H1 (cell line): ENCODE data around the gene CEMP1.
A peak's percentile ranks its signal among the peaks of the same experiment; 100 is the strongest.

Experiments
- HDAC2 ChIP-seq, 2 experiments: fragments of 300-600 bp in 1 of 2; sonication (generic) in 1 of 2; IDR thresholded peaks; 2 replicates each; pipeline ENCODE4 v1.6.1; 2011 to 2012; ENCODE audit warnings: low read depth in 2 of 2, low read length in 2 of 2, mild to moderate bottlenecking in 2 of 2, moderate library complexity in 2 of 2, borderline replicate concordance in 1 of 2, inconsistent platforms in 1 of 2
- POLR2A ChIP-seq, 2 experiments: IDR thresholded peaks; 1 replicate in 1 of 2; 2 replicates in 1 of 2; pipeline ENCODE4 v1.6.1; 2011; ENCODE audit warnings: low read depth in 2 of 2, low read length in 2 of 2, mild to moderate bottlenecking in 2 of 2; ENCODE audit errors: control extremely low read depth in 1 of 2
- RAD21 ChIP-seq, 2 experiments: IDR thresholded peaks in 1 of 2; conservative IDR thresholded peaks in 1 of 2; 2 replicates each; pipeline ENCODE4 v1.6.1; 2011; ENCODE audit warnings: low read depth in 2 of 2, low read length in 2 of 2, improper control_type of control experiment in 1 of 2, inconsistent platforms in 1 of 2, mild to moderate bottlenecking in 1 of 2, moderate library complexity in 1 of 2
- SRF ChIP-seq: IDR thresholded peaks from 2 replicates; pipeline ENCODE4 v1.6.1; 2011; ENCODE audit warnings: mild to moderate bottlenecking, low read depth, low read length, moderate library complexity
- TBP ChIP-seq: IDR thresholded peaks from 2 replicates; pipeline ENCODE4 v1.6.1; 2011; ENCODE audit warnings: low read depth, low read length, improper control_type of control experiment
- TF ChIP-seq, protein P1 (sequence below), 3 experiments: IDR thresholded peaks; 1 replicate in 2 of 3; 2 replicates in 1 of 3; pipeline versions ENCODE4 v1.5.1 to v1.6.1; 2011; ENCODE audit warnings: low read length in 3 of 3, mild to moderate bottlenecking in 3 of 3, inconsistent platforms in 2 of 3, low read depth in 1 of 3, moderate library complexity in 1 of 3; ENCODE audit not compliant: insufficient read depth in 1 of 3; ENCODE audit errors: control extremely low read depth in 1 of 3

DNA sequence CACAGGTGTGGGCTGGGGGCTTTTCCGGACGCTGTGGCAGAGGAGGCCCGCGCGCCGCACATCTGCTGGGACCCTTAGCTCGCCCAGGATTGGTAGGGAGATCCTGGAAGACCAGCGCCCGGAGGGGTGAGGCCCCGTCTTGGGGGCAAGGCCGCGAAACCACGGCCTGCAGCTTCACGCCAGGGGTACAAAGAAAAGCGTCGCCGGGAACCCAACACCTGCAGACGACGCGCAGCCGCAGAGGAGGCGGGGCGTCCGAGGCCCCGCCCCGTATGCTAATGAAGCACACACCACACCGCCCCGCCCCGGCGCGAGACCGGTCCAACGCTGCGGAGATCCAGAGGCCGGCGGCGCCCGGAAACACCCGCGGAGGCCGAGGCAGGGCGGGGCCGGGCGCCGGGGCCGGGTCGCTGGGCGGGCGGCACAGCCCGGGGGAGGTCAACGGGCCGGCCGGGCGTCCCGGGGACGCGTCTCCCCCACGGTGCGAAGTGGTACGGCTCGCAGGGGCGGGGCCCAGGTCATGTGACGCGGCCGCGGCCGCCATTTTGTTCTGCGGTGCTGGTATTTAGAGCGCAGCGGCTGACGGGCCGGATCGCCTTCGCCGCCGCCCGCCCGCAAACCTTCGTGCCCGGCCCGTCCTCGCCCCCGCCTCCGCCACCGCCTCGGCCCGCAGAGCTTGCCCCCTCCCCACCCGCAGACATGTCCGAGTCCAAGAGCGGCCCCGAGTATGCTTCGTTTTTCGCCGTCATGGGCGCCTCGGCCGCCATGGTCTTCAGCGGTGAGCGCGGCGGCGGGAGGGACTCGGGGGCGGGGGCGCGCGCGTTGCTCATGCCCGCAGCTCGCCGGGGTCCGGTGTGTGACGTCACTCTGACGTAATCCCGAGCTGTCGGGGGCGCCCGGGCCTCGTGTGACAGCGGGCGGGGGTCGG is 17.5 kb downstream of the CEMP1 start, which contains the start of gene ATP6V0C:
- TF ChIP-seq RAD21 (IDR thresholded peaks at IDR 0.05 in 1 of 2, conservative IDR thresholded peaks at IDR 0.05 in 1 of 2; ENCODE audit: low read depth in 2 of 2, low read length in 2 of 2), result no peak
- TF ChIP-seq SRF, result no peak
- peak; percentile 84 for TF ChIP-seq TBP
- peak in 1 of 2 experiments; percentile 95; a peak in 2 of 3 replicates for TF ChIP-seq POLR2A (IDR thresholded peaks at IDR 0.05; ENCODE audit: control extremely low read depth in 1 of 2, low read depth in 2 of 2, low read length in 2 of 2)
- TF ChIP-seq, protein P1, sequence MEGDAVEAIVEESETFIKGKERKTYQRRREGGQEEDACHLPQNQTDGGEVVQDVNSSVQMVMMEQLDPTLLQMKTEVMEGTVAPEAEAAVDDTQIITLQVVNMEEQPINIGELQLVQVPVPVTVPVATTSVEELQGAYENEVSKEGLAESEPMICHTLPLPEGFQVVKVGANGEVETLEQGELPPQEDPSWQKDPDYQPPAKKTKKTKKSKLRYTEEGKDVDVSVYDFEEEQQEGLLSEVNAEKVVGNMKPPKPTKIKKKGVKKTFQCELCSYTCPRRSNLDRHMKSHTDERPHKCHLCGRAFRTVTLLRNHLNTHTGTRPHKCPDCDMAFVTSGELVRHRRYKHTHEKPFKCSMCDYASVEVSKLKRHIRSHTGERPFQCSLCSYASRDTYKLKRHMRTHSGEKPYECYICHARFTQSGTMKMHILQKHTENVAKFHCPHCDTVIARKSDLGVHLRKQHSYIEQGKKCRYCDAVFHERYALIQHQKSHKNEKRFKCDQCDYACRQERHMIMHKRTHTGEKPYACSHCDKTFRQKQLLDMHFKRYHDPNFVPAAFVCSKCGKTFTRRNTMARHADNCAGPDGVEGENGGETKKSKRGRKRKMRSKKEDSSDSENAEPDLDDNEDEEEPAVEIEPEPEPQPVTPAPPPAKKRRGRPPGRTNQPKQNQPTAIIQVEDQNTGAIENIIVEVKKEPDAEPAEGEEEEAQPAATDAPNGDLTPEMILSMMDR (IDR thresholded peaks at IDR 0.05; ENCODE audit: control extremely low read depth in 1 of 3, insufficient read depth in 1 of 3, low read depth in 1 of 3, low read length in 3 of 3), result no peak
- TF ChIP-seq HDAC2 (IDR thresholded peaks at IDR 0.05; ENCODE audit: borderline replicate concordance in 1 of 2, low read depth in 2 of 2, low read length in 2 of 2), result no peak
